ENCODE results near the gene SH3GL1.
"Not testable (repeated sequence)": the region's sequence is repeated elsewhere in the genome, so short reads cannot be mapped to it uniquely, and the experiment has no call there.

SH3GL1 gene

GRCh38 chr19:4338441-4339355, 61.6 kb downstream of the SH3GL1 start, which contains the start of gene STAP2:
Gene STAP2, minus strand, starts transcription at chr19:4338827. Its CDS starts 74 bp downstream, at chr19:4338753.
- no peaks in the 10 kb centered on the region for H3K9me3 ChIP-seq (replicated peaks; ENCODE audit: low read length)
- H3K9ac ChIP-seq (ENCODE audit: low read depth, low read length), result peak within 1 kb of the TSS; percentile 71
- H3K4me2 ChIP-seq (ENCODE audit: low read length), result peak within 1 kb of the TSS; percentile 84
- H3K27me3 ChIP-seq (ENCODE audit: control insufficient read depth, insufficient read depth, low read length), result no peaks in the 10 kb centered on the region
- H3K4me1 ChIP-seq (ENCODE audit: control insufficient read depth, insufficient read depth, low read length), result peaks cover 15% of the 10 kb centered on the region
- H3K36me3 ChIP-seq (ENCODE audit: insufficient read depth, low read length), result no peaks in the 10 kb centered on the region
- H3K4me3 ChIP-seq (ENCODE audit: low read length), result peak within 1 kb of the TSS; percentile 66

- Histone ChIP-seq H3K27me3 (ENCODE audit: control insufficient read depth, insufficient read depth, low read length) (no peaks in the 10 kb centered on the region), H3K9me3 (replicated peaks; ENCODE audit: low read length) (no peaks in the 10 kb centered on the region), H3K36me3 (ENCODE audit: insufficient read depth, low read length) (no peaks in the 10 kb centered on the region), H3K4me3 (ENCODE audit: low read length) (peak overlapping the region; percentile 66), H3K4me2 (ENCODE audit: low read length) (peak overlapping the region; percentile 84), H3K9ac (ENCODE audit: low read depth, low read length) (peak overlapping the region; percentile 71), H3K4me1 (ENCODE audit: control insufficient read depth, insufficient read depth, low read length) (peaks cover 15% of the 10 kb centered on the region)
These were observed 62.4 kb downstream of the SH3GL1 start for GRCh38 chr19:4337906-4338440.

GRCh38 chr19:4334929-4335570, 65.3 kb downstream of the SH3GL1 start:
- Histone ChIP-seq H3K4me3 (ENCODE audit: low read length) (no peak overlapping the region), H3K27me3 (ENCODE audit: control insufficient read depth, insufficient read depth, low read length) (no peaks in the 10 kb centered on the region), H3K9me3 (replicated peaks; ENCODE audit: low read length) (no peaks in the 10 kb centered on the region), H3K9ac (ENCODE audit: low read depth, low read length) (no peak overlapping the region), H3K36me3 (ENCODE audit: insufficient read depth, low read length) (no peaks in the 10 kb centered on the region), H3K4me2 (ENCODE audit: low read length) (no peak overlapping the region), H3K4me1 (ENCODE audit: control insufficient read depth, insufficient read depth, low read length) (peaks cover 9% of the 10 kb centered on the region)

- Histone ChIP-seq H3K4me3 (ENCODE audit: low read length) (no peak overlapping the region), H3K36me3 (ENCODE audit: insufficient read depth, low read length) (no peaks in the 10 kb centered on the region), H3K4me2 (ENCODE audit: low read length) (no peak overlapping the region)
These were observed 70.5 kb downstream of the SH3GL1 start for GRCh38 chr19:4329858-4330257.

GRCh38 chr19:4328991-4329681, 71.2 kb downstream of the SH3GL1 start:
- H3K27me3 ChIP-seq (ENCODE audit: control insufficient read depth, insufficient read depth, low read length); H3K9me3 ChIP-seq (replicated peaks; ENCODE audit: low read length); H3K36me3 ChIP-seq (ENCODE audit: insufficient read depth, low read length): not testable (repeated sequence)
- peak overlapping the region; percentile 59 for H3K9ac ChIP-seq (ENCODE audit: low read depth, low read length)
- peak overlapping the region; percentile 71 for H3K4me3 ChIP-seq (ENCODE audit: low read length)
- H3K4me2 ChIP-seq (ENCODE audit: low read length), result peak overlapping the region; percentile 78
- H3K4me1 ChIP-seq (ENCODE audit: control insufficient read depth, insufficient read depth, low read length), result peaks cover 15% of the 10 kb centered on the region

More at GRCh38 chr19:4329858-4330257, 70.5 kb downstream of the SH3GL1 start:
- Histone ChIP-seq H3K27me3 (ENCODE audit: control insufficient read depth, insufficient read depth, low read length) (peaks cover 6% of the 10 kb centered on the region), H3K9ac (ENCODE audit: low read depth, low read length) (no peak overlapping the region), H3K4me1 (ENCODE audit: control insufficient read depth, insufficient read depth, low read length) (peaks cover 15% of the 10 kb centered on the region), H3K9me3 (replicated peaks; ENCODE audit: low read length) (no peaks in the 10 kb centered on the region)

- H3K36me3 ChIP-seq (ENCODE audit: insufficient read depth, low read length), result no peaks in the 10 kb centered on the region
These were observed 71.9 kb downstream of the SH3GL1 start for GRCh38 chr19:4328243-4328990.

GRCh38 chr19:4327877-4328242, 72.5 kb downstream of the SH3GL1 start:
- Histone ChIP-seq H3K4me1 (ENCODE audit: control insufficient read depth, insufficient read depth, low read length) (peaks cover 15% of the 10 kb centered on the region), H3K27me3 (ENCODE audit: control insufficient read depth, insufficient read depth, low read length) (peaks cover 6% of the 10 kb centered on the region), H3K4me3 (ENCODE audit: low read length) (peak overlapping the region; percentile 39), H3K36me3 (ENCODE audit: insufficient read depth, low read length) (no peaks in the 10 kb centered on the region), H3K4me2 (ENCODE audit: low read length) (no peak overlapping the region), H3K9me3 (replicated peaks; ENCODE audit: low read length) (no peaks in the 10 kb centered on the region), H3K9ac (ENCODE audit: low read depth, low read length) (no peak overlapping the region)

More at GRCh38 chr19:4328243-4328990, 71.9 kb downstream of the SH3GL1 start:
- peak overlapping the region; percentile 59 for H3K9ac ChIP-seq (ENCODE audit: low read depth, low read length)
- H3K4me3 ChIP-seq (ENCODE audit: low read length), result peak overlapping the region; percentile 71
- peaks cover 15% of the 10 kb centered on the region for H3K4me1 ChIP-seq (ENCODE audit: control insufficient read depth, insufficient read depth, low read length)
- peaks cover 6% of the 10 kb centered on the region for H3K27me3 ChIP-seq (ENCODE audit: control insufficient read depth, insufficient read depth, low read length)
- no peaks in the 10 kb centered on the region for H3K9me3 ChIP-seq (replicated peaks; ENCODE audit: low read length)
- peak overlapping the region; percentile 78 for H3K4me2 ChIP-seq (ENCODE audit: low read length)

- peaks cover 15% of the 10 kb centered on the region for H3K4me1 ChIP-seq (ENCODE audit: control insufficient read depth, insufficient read depth, low read length)
- H3K36me3 ChIP-seq (ENCODE audit: insufficient read depth, low read length), result no peaks in the 10 kb centered on the region
- peaks cover 6% of the 10 kb centered on the region for H3K27me3 ChIP-seq (ENCODE audit: control insufficient read depth, insufficient read depth, low read length)
- no peaks in the 10 kb centered on the region for H3K9me3 ChIP-seq (replicated peaks; ENCODE audit: low read length)
- peak overlapping the region; percentile 65 for H3K4me2 ChIP-seq (ENCODE audit: low read length)
- H3K4me3 ChIP-seq (ENCODE audit: low read length), result peak overlapping the region; percentile 39
- H3K9ac ChIP-seq (ENCODE audit: low read depth, low read length), result no peak overlapping the region
These were observed 73.0 kb downstream of the SH3GL1 start for GRCh38 chr19:4327252-4327876.

- H3K9ac ChIP-seq (ENCODE audit: low read depth, low read length), result no peak overlapping the region
- H3K4me3 ChIP-seq (ENCODE audit: low read length), result no peak overlapping the region
- peak overlapping the region; percentile 65 for H3K4me2 ChIP-seq (ENCODE audit: low read length)
- H3K9me3 ChIP-seq (replicated peaks; ENCODE audit: low read length), result no peaks in the 10 kb centered on the region
- peaks cover 6% of the 10 kb centered on the region for H3K27me3 ChIP-seq (ENCODE audit: control insufficient read depth, insufficient read depth, low read length)
- H3K36me3 ChIP-seq (ENCODE audit: insufficient read depth, low read length), result no peaks in the 10 kb centered on the region
- peaks cover 15% of the 10 kb centered on the region for H3K4me1 ChIP-seq (ENCODE audit: control insufficient read depth, insufficient read depth, low read length)
These were observed 73.5 kb downstream of the SH3GL1 start for GRCh38 chr19:4326837-4327251.

- Histone ChIP-seq H3K4me3 (ENCODE audit: low read length) (no peak overlapping the region), H3K27me3 (ENCODE audit: control insufficient read depth, insufficient read depth, low read length) (peaks cover 6% of the 10 kb centered on the region), H3K36me3 (ENCODE audit: insufficient read depth, low read length) (no peaks in the 10 kb centered on the region), H3K9me3 (replicated peaks; ENCODE audit: low read length) (no peaks in the 10 kb centered on the region), H3K4me1 (ENCODE audit: control insufficient read depth, insufficient read depth, low read length) (peaks cover 15% of the 10 kb centered on the region), H3K9ac (ENCODE audit: low read depth, low read length) (no peak overlapping the region), H3K4me2 (ENCODE audit: low read length) (no peak overlapping the region)
These were observed 74.0 kb downstream of the SH3GL1 start for GRCh38 chr19:4326215-4326836.
